ENCODE results near the gene SMIM14.

DNA sequence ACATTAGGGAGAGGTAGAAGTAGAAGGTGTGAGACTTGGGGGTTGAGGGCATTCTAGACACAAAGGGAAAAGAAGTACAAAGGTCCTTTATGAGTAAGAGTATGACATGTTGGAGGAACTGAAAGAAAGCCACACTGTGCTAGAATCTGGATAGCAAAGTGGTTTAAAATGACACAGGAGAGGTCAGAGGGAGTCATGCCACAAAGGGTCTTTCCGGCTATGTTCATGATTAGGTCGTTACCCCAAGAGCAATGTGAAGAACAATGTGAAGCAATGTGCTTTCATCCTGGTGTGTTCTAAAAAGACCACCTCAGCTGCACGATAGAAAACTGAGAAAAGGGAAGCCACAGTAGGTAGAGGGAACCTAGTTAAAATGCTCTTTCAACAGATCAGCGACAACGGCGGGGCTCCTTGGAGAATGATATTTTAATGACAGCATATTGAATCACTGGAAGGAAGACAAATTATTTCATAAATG, 29.2 kb downstream of the SMIM14 start:
- TF ChIP-seq, protein P1, sequence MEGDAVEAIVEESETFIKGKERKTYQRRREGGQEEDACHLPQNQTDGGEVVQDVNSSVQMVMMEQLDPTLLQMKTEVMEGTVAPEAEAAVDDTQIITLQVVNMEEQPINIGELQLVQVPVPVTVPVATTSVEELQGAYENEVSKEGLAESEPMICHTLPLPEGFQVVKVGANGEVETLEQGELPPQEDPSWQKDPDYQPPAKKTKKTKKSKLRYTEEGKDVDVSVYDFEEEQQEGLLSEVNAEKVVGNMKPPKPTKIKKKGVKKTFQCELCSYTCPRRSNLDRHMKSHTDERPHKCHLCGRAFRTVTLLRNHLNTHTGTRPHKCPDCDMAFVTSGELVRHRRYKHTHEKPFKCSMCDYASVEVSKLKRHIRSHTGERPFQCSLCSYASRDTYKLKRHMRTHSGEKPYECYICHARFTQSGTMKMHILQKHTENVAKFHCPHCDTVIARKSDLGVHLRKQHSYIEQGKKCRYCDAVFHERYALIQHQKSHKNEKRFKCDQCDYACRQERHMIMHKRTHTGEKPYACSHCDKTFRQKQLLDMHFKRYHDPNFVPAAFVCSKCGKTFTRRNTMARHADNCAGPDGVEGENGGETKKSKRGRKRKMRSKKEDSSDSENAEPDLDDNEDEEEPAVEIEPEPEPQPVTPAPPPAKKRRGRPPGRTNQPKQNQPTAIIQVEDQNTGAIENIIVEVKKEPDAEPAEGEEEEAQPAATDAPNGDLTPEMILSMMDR (IDR thresholded peaks at IDR 0.05) = no peak
- TF ChIP-seq, protein P2, sequence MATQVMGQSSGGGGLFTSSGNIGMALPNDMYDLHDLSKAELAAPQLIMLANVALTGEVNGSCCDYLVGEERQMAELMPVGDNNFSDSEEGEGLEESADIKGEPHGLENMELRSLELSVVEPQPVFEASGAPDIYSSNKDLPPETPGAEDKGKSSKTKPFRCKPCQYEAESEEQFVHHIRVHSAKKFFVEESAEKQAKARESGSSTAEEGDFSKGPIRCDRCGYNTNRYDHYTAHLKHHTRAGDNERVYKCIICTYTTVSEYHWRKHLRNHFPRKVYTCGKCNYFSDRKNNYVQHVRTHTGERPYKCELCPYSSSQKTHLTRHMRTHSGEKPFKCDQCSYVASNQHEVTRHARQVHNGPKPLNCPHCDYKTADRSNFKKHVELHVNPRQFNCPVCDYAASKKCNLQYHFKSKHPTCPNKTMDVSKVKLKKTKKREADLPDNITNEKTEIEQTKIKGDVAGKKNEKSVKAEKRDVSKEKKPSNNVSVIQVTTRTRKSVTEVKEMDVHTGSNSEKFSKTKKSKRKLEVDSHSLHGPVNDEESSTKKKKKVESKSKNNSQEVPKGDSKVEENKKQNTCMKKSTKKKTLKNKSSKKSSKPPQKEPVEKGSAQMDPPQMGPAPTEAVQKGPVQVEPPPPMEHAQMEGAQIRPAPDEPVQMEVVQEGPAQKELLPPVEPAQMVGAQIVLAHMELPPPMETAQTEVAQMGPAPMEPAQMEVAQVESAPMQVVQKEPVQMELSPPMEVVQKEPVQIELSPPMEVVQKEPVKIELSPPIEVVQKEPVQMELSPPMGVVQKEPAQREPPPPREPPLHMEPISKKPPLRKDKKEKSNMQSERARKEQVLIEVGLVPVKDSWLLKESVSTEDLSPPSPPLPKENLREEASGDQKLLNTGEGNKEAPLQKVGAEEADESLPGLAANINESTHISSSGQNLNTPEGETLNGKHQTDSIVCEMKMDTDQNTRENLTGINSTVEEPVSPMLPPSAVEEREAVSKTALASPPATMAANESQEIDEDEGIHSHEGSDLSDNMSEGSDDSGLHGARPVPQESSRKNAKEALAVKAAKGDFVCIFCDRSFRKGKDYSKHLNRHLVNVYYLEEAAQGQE (IDR thresholded peaks at IDR 0.05; ENCODE audit: insufficient read depth in 1 of 2, low read depth in 2 of 2, low read length in 1 of 2) = no peak
- no peak for TF ChIP-seq POLR2AphosphoS5 (IDR thresholded peaks at IDR 0.05; ENCODE audit: low read depth, low read length)
- no peak for TF ChIP-seq SIN3A (IDR thresholded peaks at IDR 0.05; ENCODE audit: borderline replicate concordance, insufficient read depth, low read depth, low read length)
- TF ChIP-seq TCF7L2 (IDR thresholded peaks at IDR 0.05; ENCODE audit: low read depth, low read length) = no peak
